ENCODE measurements around the gene GALNTL6. TPM values are rescaled to one million over a fixed set of nuclear protein-coding genes. Genes with fewer than 3 reads are reported as not detected.
A peak's percentile ranks its signal among the peaks of the same experiment; 100 is the strongest.

The GALNTL6 gene
- total RNA-seq, 1 experiment from 2014 or later, result not detected

GRCh38 chr4:172207258-172207657 lies 394.1 kb downstream of the GALNTL6 start:
- no peak for DNase-seq (ENCODE audit: low spot score)

GRCh38 chr4:172207886-172208285 lies 394.7 kb downstream of the GALNTL6 start:
- DNase-seq (ENCODE audit: low spot score), result no peak

GRCh38 chr4:172220679-172221078 lies 407.5 kb downstream of the GALNTL6 start:
- no peak for DNase-seq (ENCODE audit: low spot score)

- no peak for DNase-seq (ENCODE audit: low spot score)
These were observed 412.3 kb downstream of the GALNTL6 start for GRCh38 chr4:172225457-172225856.

GRCh38 chr4:172232966-172233365 lies 419.8 kb downstream of the GALNTL6 start:
- no peak for DNase-seq (ENCODE audit: low spot score)

- DNase-seq (ENCODE audit: low spot score), result no peak
These were observed 430.3 kb downstream of the GALNTL6 start for GRCh38 chr4:172243551-172243950.

GRCh38 chr4:172245516-172245915 lies 432.3 kb downstream of the GALNTL6 start:
- DNase-seq (ENCODE audit: low spot score), result no peak

GRCh38 chr4:172253409-172253808 lies 440.2 kb downstream of the GALNTL6 start:
- no peak for DNase-seq (ENCODE audit: low spot score)

GRCh38 chr4:172256820-172257219 lies 443.6 kb downstream of the GALNTL6 start:
- DNase-seq (ENCODE audit: low spot score), result no peak

GRCh38 chr4:172270397-172270796 lies 457.2 kb downstream of the GALNTL6 start:
- no peak for DNase-seq (ENCODE audit: low spot score)

- no peak for DNase-seq (ENCODE audit: low spot score)
These were observed 473.9 kb downstream of the GALNTL6 start for GRCh38 chr4:172287117-172287516.

- peak; percentile 35 for DNase-seq (ENCODE audit: low spot score)
These were observed 492.5 kb downstream of the GALNTL6 start for GRCh38 chr4:172305698-172306097.

GRCh38 chr4:172308078-172308477 lies 494.9 kb downstream of the GALNTL6 start:
- DNase-seq (ENCODE audit: low spot score), result no peak

GRCh38 chr4:172311682-172312081 lies 498.5 kb downstream of the GALNTL6 start:
- no peak for DNase-seq (ENCODE audit: low spot score)

- DNase-seq (ENCODE audit: low spot score), result no peak
These were observed 510.1 kb downstream of the GALNTL6 start for GRCh38 chr4:172323288-172323687.

GRCh38 chr4:172344308-172344938 lies 531.2 kb downstream of the GALNTL6 start:
- no peak for DNase-seq (ENCODE audit: low spot score)

GRCh38 chr4:172348426-172348825 lies 535.2 kb downstream of the GALNTL6 start:
- no peak for DNase-seq (ENCODE audit: low spot score)

- no peak for DNase-seq (ENCODE audit: low spot score)
These were observed 539.2 kb downstream of the GALNTL6 start for GRCh38 chr4:172352356-172352755.

- no peak for DNase-seq (ENCODE audit: low spot score)
These were observed 542.8 kb downstream of the GALNTL6 start for GRCh38 chr4:172356016-172356415.

GRCh38 chr4:172357006-172357540 lies 543.9 kb downstream of the GALNTL6 start:
- no peak for DNase-seq (ENCODE audit: low spot score)

GRCh38 chr4:172362569-172362968 lies 549.4 kb downstream of the GALNTL6 start:
- DNase-seq (ENCODE audit: low spot score), result no peak

- no peak for DNase-seq (ENCODE audit: low spot score)
These were observed 556.3 kb downstream of the GALNTL6 start for GRCh38 chr4:172369471-172369959.

GRCh38 chr4:172377486-172378140 lies 564.4 kb downstream of the GALNTL6 start:
- no peak for DNase-seq (ENCODE audit: low spot score)

All from A172 (cell line).